ENCODE data around the gene LZTR1.

- no peak for TF ChIP-seq GATA2 (IDR thresholded peaks at IDR 0.05; ENCODE audit: low read depth, low read length)
- TF ChIP-seq GATA3 (IDR thresholded peaks at IDR 0.05; ENCODE audit: low read depth, low read length), result no peak
Observed at GRCh38 chr22:21045585-21046294, 63.6 kb downstream of the LZTR1 start, which contains the start of gene LRRC74B.

All from SH-SY5Y (cell line).